ENCODE data around the gene MRPS27.

MRPS27 gene

GRCh38 chr5:72226950-72227349 is 93.1 kb downstream of the MRPS27 start:
- Histone ChIP-seq H2AK5ac (ENCODE audit: low read length) (no peak overlapping the region), H3K79me1 (ENCODE audit: low read length) (no peaks in the 10 kb centered on the region), H4K5ac (ENCODE audit: low read length) (no peak overlapping the region), H3K18ac (ENCODE audit: low read length) (no peak overlapping the region), H3K27ac (ENCODE audit: low read depth, low read length) (no peak overlapping the region), H3K4me3 (ENCODE audit: low read length) (no peak overlapping the region), H3K27me3 (ENCODE audit: insufficient read depth, low read length, poor library complexity) (no peaks in the 10 kb centered on the region), H3K56ac (ENCODE audit: low read length) (no peak overlapping the region), H3K4me1 (ENCODE audit: control insufficient read depth, low read depth, low read length) (no peaks in the 10 kb centered on the region), H3K79me2 (ENCODE audit: control insufficient read depth, insufficient read depth, low read length) (no peaks in the 10 kb centered on the region), H3K23ac (ENCODE audit: low read length) (no peak overlapping the region), H4K8ac (ENCODE audit: low read depth, low read length) (no peak overlapping the region), H2BK120ac (ENCODE audit: low read depth, low read length) (no peak overlapping the region), H3K4me2 (ENCODE audit: low read length) (no peak overlapping the region), H3K36me3 (ENCODE audit: control insufficient read depth, insufficient read depth, low read length) (peaks cover 3% of the 10 kb centered on the region), H2BK5ac (ENCODE audit: low read length) (no peak overlapping the region), H3K4ac (ENCODE audit: low read depth, low read length) (no peak overlapping the region), H3K9ac (ENCODE audit: low read length) (no peak overlapping the region), H2BK15ac (replicated peaks; ENCODE audit: low read depth) (no peak overlapping the region)
- DNase-seq, result no peak
- no CpG with 5 or more reads among the region's 2 CpGs for WGBS (ENCODE audit: extremely low coverage, insufficient coverage, low lambda C conversion rate)

GRCh38 chr5:72225741-72226140 is 94.3 kb downstream of the MRPS27 start:
- Histone ChIP-seq H4K5ac (ENCODE audit: low read length) (no peak overlapping the region), H3K36me3 (ENCODE audit: control insufficient read depth, insufficient read depth, low read length) (peaks cover 3% of the 10 kb centered on the region), H3K18ac (ENCODE audit: low read length) (no peak overlapping the region), H3K79me2 (ENCODE audit: control insufficient read depth, insufficient read depth, low read length) (no peaks in the 10 kb centered on the region), H3K27ac (ENCODE audit: low read depth, low read length) (no peak overlapping the region), H2AK5ac (ENCODE audit: low read length) (no peak overlapping the region), H3K4me3 (ENCODE audit: low read length) (no peak overlapping the region), H3K27me3 (ENCODE audit: insufficient read depth, low read length, poor library complexity) (no peaks in the 10 kb centered on the region), H3K23ac (ENCODE audit: low read length) (no peak overlapping the region), H3K9ac (ENCODE audit: low read length) (no peak overlapping the region), H2BK15ac (replicated peaks; ENCODE audit: low read depth) (no peak overlapping the region), H3K4me1 (ENCODE audit: control insufficient read depth, low read depth, low read length) (no peaks in the 10 kb centered on the region), H3K4ac (ENCODE audit: low read depth, low read length) (no peak overlapping the region), H2BK120ac (ENCODE audit: low read depth, low read length) (no peak overlapping the region), H4K8ac (ENCODE audit: low read depth, low read length) (no peak overlapping the region), H3K79me1 (ENCODE audit: low read length) (no peaks in the 10 kb centered on the region), H3K4me2 (ENCODE audit: low read length) (no peak overlapping the region), H3K56ac (ENCODE audit: low read length) (no peak overlapping the region), H2BK5ac (ENCODE audit: low read length) (no peak overlapping the region)
- no peak for DNase-seq
- no CpG with 5 or more reads among the region's 3 CpGs for WGBS (ENCODE audit: extremely low coverage, insufficient coverage, low lambda C conversion rate)

- no peak overlapping the region for H3K4me2 ChIP-seq (ENCODE audit: low read length)
- H2BK5ac ChIP-seq (ENCODE audit: low read length), result no peak overlapping the region
- no CpG with 5 or more reads among the region's 3 CpGs for WGBS (ENCODE audit: extremely low coverage, insufficient coverage, low lambda C conversion rate)
- no peak overlapping the region for H2BK120ac ChIP-seq (ENCODE audit: low read depth, low read length)
- H3K27ac ChIP-seq (ENCODE audit: low read depth, low read length), result no peak overlapping the region
- H3K4me1 ChIP-seq (ENCODE audit: control insufficient read depth, low read depth, low read length), result no peaks in the 10 kb centered on the region
- H3K56ac ChIP-seq (ENCODE audit: low read length), result no peak overlapping the region
- no peaks in the 10 kb centered on the region for H3K79me2 ChIP-seq (ENCODE audit: control insufficient read depth, insufficient read depth, low read length)
- no peak overlapping the region for H4K5ac ChIP-seq (ENCODE audit: low read length)
- H2BK15ac ChIP-seq (replicated peaks; ENCODE audit: low read depth), result no peak overlapping the region
- H3K9ac ChIP-seq (ENCODE audit: low read length), result no peak overlapping the region
- H3K79me1 ChIP-seq (ENCODE audit: low read length), result no peaks in the 10 kb centered on the region
- H3K27me3 ChIP-seq (ENCODE audit: insufficient read depth, low read length, poor library complexity), result no peaks in the 10 kb centered on the region
- H2AK5ac ChIP-seq (ENCODE audit: low read length), result no peak overlapping the region
- no peak for DNase-seq
- H4K8ac ChIP-seq (ENCODE audit: low read depth, low read length), result no peak overlapping the region
- H3K4ac ChIP-seq (ENCODE audit: low read depth, low read length), result no peak overlapping the region
- H3K18ac ChIP-seq (ENCODE audit: low read length), result no peak overlapping the region
- no peak overlapping the region for H3K23ac ChIP-seq (ENCODE audit: low read length)
- H3K4me3 ChIP-seq (ENCODE audit: low read length), result no peak overlapping the region
- peaks cover 3% of the 10 kb centered on the region for H3K36me3 ChIP-seq (ENCODE audit: control insufficient read depth, insufficient read depth, low read length)
Observed at GRCh38 chr5:72224946-72225463, 95.0 kb downstream of the MRPS27 start.

- Histone ChIP-seq H3K27me3 (ENCODE audit: insufficient read depth, low read length, poor library complexity) (no peaks in the 10 kb centered on the region), H4K5ac (ENCODE audit: low read length) (no peak overlapping the region), H3K27ac (ENCODE audit: low read depth, low read length) (no peak overlapping the region), H2BK15ac (replicated peaks; ENCODE audit: low read depth) (no peak overlapping the region), H3K4me1 (ENCODE audit: control insufficient read depth, low read depth, low read length) (no peaks in the 10 kb centered on the region), H3K79me1 (ENCODE audit: low read length) (no peaks in the 10 kb centered on the region), H3K9ac (ENCODE audit: low read length) (no peak overlapping the region), H2BK120ac (ENCODE audit: low read depth, low read length) (no peak overlapping the region), H3K18ac (ENCODE audit: low read length) (no peak overlapping the region), H3K4me3 (ENCODE audit: low read length) (no peak overlapping the region), H3K4ac (ENCODE audit: low read depth, low read length) (no peak overlapping the region), H3K36me3 (ENCODE audit: control insufficient read depth, insufficient read depth, low read length) (peaks cover 3% of the 10 kb centered on the region), H3K56ac (ENCODE audit: low read length) (no peak overlapping the region), H3K4me2 (ENCODE audit: low read length) (no peak overlapping the region), H2AK5ac (ENCODE audit: low read length) (no peak overlapping the region), H2BK5ac (ENCODE audit: low read length) (no peak overlapping the region), H3K79me2 (ENCODE audit: control insufficient read depth, insufficient read depth, low read length) (no peaks in the 10 kb centered on the region), H3K23ac (ENCODE audit: low read length) (no peak overlapping the region), H4K8ac (ENCODE audit: low read depth, low read length) (no peak overlapping the region)
- no peak for DNase-seq
- no CpG with 5 or more reads among the region's 4 CpGs for WGBS (ENCODE audit: extremely low coverage, insufficient coverage, low lambda C conversion rate)
Observed at GRCh38 chr5:72223371-72223770, 96.7 kb downstream of the MRPS27 start.

GRCh38 chr5:72222521-72222920 is 97.5 kb downstream of the MRPS27 start:
- H3K27ac ChIP-seq (ENCODE audit: low read depth, low read length), result no peak overlapping the region
- H2BK120ac ChIP-seq (ENCODE audit: low read depth, low read length), result no peak overlapping the region
- no peak overlapping the region for H3K4ac ChIP-seq (ENCODE audit: low read depth, low read length)
- H3K18ac ChIP-seq (ENCODE audit: low read length), result no peak overlapping the region
- no peak overlapping the region for H4K8ac ChIP-seq (ENCODE audit: low read depth, low read length)
- H3K79me2 ChIP-seq (ENCODE audit: control insufficient read depth, insufficient read depth, low read length), result no peaks in the 10 kb centered on the region
- no peaks in the 10 kb centered on the region for H3K27me3 ChIP-seq (ENCODE audit: insufficient read depth, low read length, poor library complexity)
- H3K56ac ChIP-seq (ENCODE audit: low read length), result no peak overlapping the region
- H3K23ac ChIP-seq (ENCODE audit: low read length), result no peak overlapping the region
- no peak overlapping the region for H3K4me3 ChIP-seq (ENCODE audit: low read length)
- no peaks in the 10 kb centered on the region for H3K79me1 ChIP-seq (ENCODE audit: low read length)
- no peak overlapping the region for H2BK15ac ChIP-seq (replicated peaks; ENCODE audit: low read depth)
- no peak overlapping the region for H3K9ac ChIP-seq (ENCODE audit: low read length)
- H3K36me3 ChIP-seq (ENCODE audit: control insufficient read depth, insufficient read depth, low read length), result peaks cover 3% of the 10 kb centered on the region
- no peaks in the 10 kb centered on the region for H3K4me1 ChIP-seq (ENCODE audit: control insufficient read depth, low read depth, low read length)
- no peak overlapping the region for H2AK5ac ChIP-seq (ENCODE audit: low read length)
- no peak overlapping the region for H4K5ac ChIP-seq (ENCODE audit: low read length)
- no peak overlapping the region for H3K4me2 ChIP-seq (ENCODE audit: low read length)
- no peak overlapping the region for H2BK5ac ChIP-seq (ENCODE audit: low read length)
- DNase-seq, result no peak
- WGBS (ENCODE audit: extremely low coverage, insufficient coverage, low lambda C conversion rate), result no CpG with 5 or more reads among the region's 1 CpG

- no peaks in the 10 kb centered on the region for H3K27me3 ChIP-seq (ENCODE audit: insufficient read depth, low read length, poor library complexity)
- H3K4me3 ChIP-seq (ENCODE audit: low read length), result no peak overlapping the region
- no peak overlapping the region for H2BK5ac ChIP-seq (ENCODE audit: low read length)
- no peak overlapping the region for H3K18ac ChIP-seq (ENCODE audit: low read length)
- peaks cover 3% of the 10 kb centered on the region for H3K36me3 ChIP-seq (ENCODE audit: control insufficient read depth, insufficient read depth, low read length)
- DNase-seq, result no peak
- no peak overlapping the region for H3K56ac ChIP-seq (ENCODE audit: low read length)
- H3K4ac ChIP-seq (ENCODE audit: low read depth, low read length), result no peak overlapping the region
- H4K8ac ChIP-seq (ENCODE audit: low read depth, low read length), result no peak overlapping the region
- no peak overlapping the region for H2BK120ac ChIP-seq (ENCODE audit: low read depth, low read length)
- no CpG with 5 or more reads among the region's 4 CpGs for WGBS (ENCODE audit: extremely low coverage, insufficient coverage, low lambda C conversion rate)
- H2BK15ac ChIP-seq (replicated peaks; ENCODE audit: low read depth), result no peak overlapping the region
- no peaks in the 10 kb centered on the region for H3K79me2 ChIP-seq (ENCODE audit: control insufficient read depth, insufficient read depth, low read length)
- no peak overlapping the region for H2AK5ac ChIP-seq (ENCODE audit: low read length)
- H3K23ac ChIP-seq (ENCODE audit: low read length), result no peak overlapping the region
- no peaks in the 10 kb centered on the region for H3K79me1 ChIP-seq (ENCODE audit: low read length)
- H3K27ac ChIP-seq (ENCODE audit: low read depth, low read length), result no peak overlapping the region
- H3K4me1 ChIP-seq (ENCODE audit: control insufficient read depth, low read depth, low read length), result no peaks in the 10 kb centered on the region
- no peak overlapping the region for H3K4me2 ChIP-seq (ENCODE audit: low read length)
- no peak overlapping the region for H3K9ac ChIP-seq (ENCODE audit: low read length)
- no peak overlapping the region for H4K5ac ChIP-seq (ENCODE audit: low read length)
Observed at GRCh38 chr5:72221541-72221940, 98.5 kb downstream of the MRPS27 start.
